Stimulated activated CD4-positive, alpha-beta T cell treated with anti-CD3 and anti-CD28 coated beads, Interleukin-2, amount 100 ng/mL, for 4 hours (primary cell): ENCODE results near the gene ARL15.

Source experiments
- DNase-seq: peaks from one replicate; pipeline ENCODE4 v3.0.0-alpha.2; 2020; ENCODE audit warnings: low read depth

Gene ARL15

GRCh38 chr5:54156577-54156976 is 153.8 kb downstream of the ARL15 start:
- no peak for DNase-seq

DNA sequence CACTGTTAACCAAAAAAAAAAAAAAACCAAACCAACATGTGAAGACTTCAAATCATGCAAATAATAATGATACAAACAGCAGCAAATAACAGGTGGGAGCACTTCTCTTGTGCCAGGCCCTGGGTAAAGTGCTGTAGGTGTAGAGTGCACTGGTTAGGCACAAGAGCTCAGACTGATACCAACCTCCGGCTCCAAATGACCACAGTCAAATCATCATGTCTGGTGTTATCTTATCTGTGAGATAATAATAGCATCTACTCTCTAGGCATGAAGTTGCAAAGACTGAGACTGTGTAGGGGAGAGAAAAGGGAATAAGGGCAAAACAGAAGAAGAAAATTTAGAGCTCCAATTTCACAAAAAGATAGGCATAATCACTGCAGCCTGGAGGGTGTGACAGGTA is 159.5 kb downstream of the ARL15 start:
- DNase-seq: no peak

- DNase-seq: no peak
These were observed 161.5 kb downstream of the ARL15 start for GRCh38 chr5:54148858-54149257.

GRCh38 chr5:54148067-54148845 is 162.1 kb downstream of the ARL15 start:
- DNase-seq: no peak

GRCh38 chr5:54146916-54147315 is 163.5 kb downstream of the ARL15 start:
- DNase-seq: no peak

DNA sequence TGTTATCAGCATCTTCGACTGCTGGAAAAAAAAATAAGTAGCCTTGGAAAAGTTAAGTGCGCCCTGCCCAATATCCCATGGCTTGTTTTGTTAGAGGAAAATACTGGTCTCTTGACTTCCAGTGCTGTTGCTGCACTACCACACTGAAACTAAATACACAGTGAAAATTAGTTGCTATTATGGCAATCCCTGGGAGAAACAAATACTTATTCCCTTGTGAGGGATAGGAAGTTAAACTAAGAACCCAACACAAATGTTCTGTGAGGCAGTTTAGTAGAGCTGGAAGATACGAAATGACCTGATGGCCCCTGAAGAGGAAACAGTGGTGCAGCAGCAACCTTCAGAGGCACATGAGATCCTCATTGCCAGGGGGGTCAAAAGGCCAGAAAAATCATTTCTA is 164.0 kb downstream of the ARL15 start:
- no peak for DNase-seq

DNA sequence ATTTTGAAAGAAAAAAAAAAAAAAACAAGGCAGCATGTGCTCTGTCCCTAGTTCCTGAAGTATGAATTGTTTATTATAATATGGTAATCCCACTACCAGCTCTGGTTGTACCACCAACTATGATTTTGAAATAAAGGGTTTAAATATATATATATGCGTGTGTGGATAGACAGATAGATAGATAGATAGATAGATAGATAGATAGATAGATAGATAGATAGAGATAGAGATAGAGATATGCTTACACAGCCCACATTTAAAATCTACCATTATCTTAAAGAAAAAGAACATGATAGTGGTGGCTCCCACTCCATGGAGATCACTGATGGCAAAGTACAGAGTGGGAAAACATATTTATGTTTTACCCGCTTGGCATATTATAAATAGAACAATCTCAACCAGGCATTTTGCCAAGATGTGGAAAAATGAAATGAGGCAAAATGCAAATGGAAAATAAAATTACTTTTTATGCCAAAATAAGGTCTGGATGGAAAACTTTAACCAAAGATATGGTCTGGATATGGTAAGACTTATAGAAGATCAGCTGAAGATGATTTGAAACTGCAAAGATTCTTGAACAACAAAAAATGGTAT is 170.0 kb downstream of the ARL15 start:
- no peak for DNase-seq

- no peak for DNase-seq
These were observed 173.6 kb downstream of the ARL15 start for GRCh38 chr5:54136516-54137440.

- DNase-seq: no peak
These were observed 175.3 kb downstream of the ARL15 start for GRCh38 chr5:54135042-54135441.

DNA sequence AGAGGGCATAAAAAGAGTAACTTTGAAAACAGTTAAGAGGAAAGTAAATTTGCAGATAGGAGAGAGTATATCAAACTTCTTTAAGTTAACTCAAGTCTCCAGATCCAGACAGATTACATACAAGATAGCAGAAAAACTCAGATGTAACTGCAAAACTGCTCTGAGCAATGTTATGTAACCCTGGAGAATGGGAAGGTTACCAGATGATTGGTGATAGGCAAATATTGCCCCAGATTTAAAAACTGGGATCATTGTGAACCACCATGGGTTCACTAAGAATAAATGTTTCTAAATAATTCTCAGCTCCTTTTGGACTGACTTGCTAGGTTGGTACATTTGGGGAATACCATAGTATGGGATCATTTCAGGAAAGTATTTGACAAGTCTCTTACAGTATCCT is 176.5 kb downstream of the ARL15 start:
- DNase-seq: no peak

DNA sequence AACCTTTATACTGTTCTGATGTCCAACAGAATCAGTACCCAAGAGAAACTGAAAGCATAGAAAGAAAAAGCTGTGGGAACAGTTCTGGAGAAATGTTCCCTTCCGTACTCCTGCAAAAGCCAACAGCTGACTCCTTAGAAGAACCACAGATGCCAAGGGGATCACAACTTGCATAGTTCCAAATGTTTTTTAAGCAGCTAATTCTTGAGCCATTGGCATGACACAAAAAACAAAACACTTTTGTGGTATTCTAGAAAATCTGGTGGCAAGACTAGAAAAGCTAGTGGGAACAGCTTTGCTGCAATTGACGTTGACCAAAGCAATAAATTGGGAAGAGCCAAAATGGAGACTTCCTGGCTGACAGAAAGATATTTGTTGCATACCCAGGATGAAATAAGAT is 189.9 kb downstream of the ARL15 start:
- no peak for DNase-seq

- DNase-seq: no peak
These were observed 192.4 kb downstream of the ARL15 start for GRCh38 chr5:54117957-54118356.

GRCh38 chr5:54115735-54116403 is 194.5 kb downstream of the ARL15 start:
- no peak for DNase-seq

DNA sequence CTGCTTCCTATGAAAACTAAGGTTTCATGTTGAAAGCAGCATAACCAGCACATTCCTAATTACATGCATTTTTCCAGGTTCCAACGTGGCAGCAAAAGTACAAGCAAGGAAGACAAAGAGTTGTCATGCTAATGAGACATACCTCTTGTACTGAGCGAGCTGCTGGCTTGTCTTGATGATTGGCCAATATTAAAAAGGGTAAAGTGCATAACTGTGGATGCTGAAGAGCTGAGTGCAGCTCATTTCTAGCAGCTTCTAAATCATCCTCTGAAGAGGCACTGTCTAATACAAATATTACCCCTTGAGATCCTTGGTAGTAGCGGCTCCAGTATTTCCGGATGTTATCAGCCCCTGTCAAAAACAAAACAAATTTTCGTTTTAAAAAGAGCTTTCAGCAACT is 197.3 kb downstream of the ARL15 start:
- no peak for DNase-seq

GRCh38 chr5:54109626-54110330 is 200.6 kb downstream of the ARL15 start:
- DNase-seq: no peak

DNA sequence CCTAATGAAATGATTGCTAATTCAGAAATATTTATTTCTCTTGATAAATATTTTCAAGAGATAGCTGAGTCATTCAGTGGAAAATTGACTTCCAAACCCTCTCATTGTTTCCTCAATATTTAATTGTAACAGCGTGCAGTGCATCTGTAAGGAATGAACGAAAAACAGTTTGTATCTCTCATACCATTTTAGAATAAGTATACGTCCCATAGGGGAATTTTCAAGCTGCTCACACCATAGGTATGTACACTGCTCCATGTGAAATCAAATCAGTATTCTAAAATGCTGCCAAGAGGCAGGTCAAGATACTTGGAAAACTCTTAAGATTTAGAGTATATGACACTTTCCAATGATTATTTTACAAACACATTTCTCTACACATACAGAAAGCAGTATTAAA is 202.2 kb downstream of the ARL15 start:
- no peak for DNase-seq

DNA sequence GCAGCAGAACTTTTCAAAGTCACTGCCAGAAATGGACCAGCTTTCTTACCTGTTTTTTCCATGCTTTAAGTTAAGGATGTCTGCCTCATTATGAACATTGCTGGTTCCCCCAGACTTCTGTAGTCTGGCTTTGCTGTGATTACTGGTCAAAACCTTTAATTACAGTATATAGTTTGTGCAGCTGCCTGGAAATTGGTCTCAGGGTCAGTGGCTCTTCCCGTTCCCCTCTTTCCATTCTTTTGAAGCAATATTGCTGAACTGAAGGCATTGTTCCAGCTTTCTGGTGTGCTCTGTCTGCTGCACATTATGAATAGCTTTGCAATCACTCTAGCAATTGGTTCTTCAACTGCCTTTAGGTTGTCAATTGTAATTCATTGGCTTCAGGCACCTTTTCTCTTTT is 206.5 kb downstream of the ARL15 start:
- no peak for DNase-seq

- DNase-seq: no peak
These were observed 212.1 kb downstream of the ARL15 start for GRCh38 chr5:54098267-54098666.

- no peak for DNase-seq
These were observed 214.4 kb downstream of the ARL15 start for GRCh38 chr5:54095969-54096368.

- DNase-seq: no peak
These were observed 215.7 kb downstream of the ARL15 start for GRCh38 chr5:54094706-54095105.

GRCh38 chr5:54093861-54094260 is 216.5 kb downstream of the ARL15 start:
- no peak for DNase-seq

- no peak for DNase-seq
These were observed 217.3 kb downstream of the ARL15 start for GRCh38 chr5:54093081-54093492.
